HG03159 (cell line): Measurements from ENCODE around the gene CRYBB1.
A peak's percentile ranks its signal among the peaks of the same experiment; 100 is the strongest.

Experiments
- ATAC-seq: cut with Tn5 transposase; IDR thresholded peaks from one replicate; pipeline ENCODE4 v1.9.1; 2021; ENCODE audit warnings: mild to moderate bottlenecking, moderate library complexity; ENCODE audit not compliant: unreplicated experiment

Gene CRYBB1

GRCh38 chr22:26617271-26618199 lies at the start of gene CRYBB1:
CRYBB1 (minus strand) TSS chr22:26618027; CDS start chr22:26616319, 1,708 bp downstream.
- no peak for ATAC-seq

- no peak for ATAC-seq
These were observed 49.3 kb upstream of the CRYBB1 start for GRCh38 chr22:26667140-26667539.

- ATAC-seq = no peak
These were observed 48.0 kb upstream of the CRYBB1 start for GRCh38 chr22:26665813-26666231.

GRCh38 chr22:26663374-26663923 lies 45.6 kb upstream of the CRYBB1 start:
- ATAC-seq = no peak

- ATAC-seq = no peak
These were observed 44.3 kb upstream of the CRYBB1 start for GRCh38 chr22:26662160-26662559.

GRCh38 chr22:26660961-26661578 lies 43.2 kb upstream of the CRYBB1 start:
- ATAC-seq = no peak

GRCh38 chr22:26660356-26660755 lies 42.5 kb upstream of the CRYBB1 start:
- ATAC-seq = no peak

- peak; percentile 71 for ATAC-seq
These were observed 41.0 kb upstream of the CRYBB1 start for GRCh38 chr22:26658671-26659478.

- ATAC-seq = no peak
These were observed 40.3 kb upstream of the CRYBB1 start for GRCh38 chr22:26658161-26658560.

GRCh38 chr22:26656891-26657851 lies 39.3 kb upstream of the CRYBB1 start, which contains the start of gene MIAT:
MIAT (plus strand) TSS chr22:26657588.
- ATAC-seq = no peak

- no peak for ATAC-seq
These were observed 34.0 kb upstream of the CRYBB1 start for GRCh38 chr22:26651815-26652214.

- ATAC-seq = no peak
These were observed 33.0 kb upstream of the CRYBB1 start for GRCh38 chr22:26650722-26651421.

GRCh38 chr22:26648528-26649388 lies 30.9 kb upstream of the CRYBB1 start:
- ATAC-seq = no peak

- ATAC-seq = no peak
These were observed 30.2 kb upstream of the CRYBB1 start for GRCh38 chr22:26648011-26648497.

- no peak for ATAC-seq
These were observed 28.3 kb upstream of the CRYBB1 start for GRCh38 chr22:26646158-26646557.

- ATAC-seq = no peak
These were observed 25.7 kb upstream of the CRYBB1 start for GRCh38 chr22:26643418-26644100.
